T-helper 2 cell treated with Interferon-gamma antibody and Interleukin-4, amounts not matched to agents 5 μg/mL and 100 μg/mL, for 36 hours (primary cell): Measurements from ENCODE around the gene DCDC2.
"Not testable (repeated sequence)": the region's sequence is repeated elsewhere in the genome, so short reads cannot be mapped to it uniquely, and the experiment has no call there.

Experiments
- DNase-seq: peaks from one replicate; pipeline ENCODE4 v3.0.0; 2021; ENCODE audit warnings: low spot score
- H3K27ac Mint-ChIP-seq: one replicate; pipeline ENCODE4 v1.8.0; 2021; ENCODE audit warnings: mild to moderate bottlenecking, mixed read lengths
- H3K27me3 Mint-ChIP-seq: one replicate; pipeline ENCODE4 v1.8.0; 2021; ENCODE audit warnings: low read depth, mixed read lengths
- H3K36me3 Mint-ChIP-seq: one replicate; pipeline ENCODE4 v1.8.0; 2021; ENCODE audit warnings: low read depth, mixed read lengths
- H3K4me1 Mint-ChIP-seq: one replicate; pipeline ENCODE4 v1.8.0; 2021; ENCODE audit warnings: low read depth, mixed read lengths
- H3K4me3 Mint-ChIP-seq: one replicate; pipeline ENCODE4 v1.8.0; 2022; ENCODE audit warnings: mild to moderate bottlenecking, moderate library complexity, mixed read lengths
- H3K9me3 Mint-ChIP-seq: one replicate; pipeline ENCODE4 v1.8.0; 2021; ENCODE audit warnings: mixed read lengths

DCDC2 gene

DNA sequence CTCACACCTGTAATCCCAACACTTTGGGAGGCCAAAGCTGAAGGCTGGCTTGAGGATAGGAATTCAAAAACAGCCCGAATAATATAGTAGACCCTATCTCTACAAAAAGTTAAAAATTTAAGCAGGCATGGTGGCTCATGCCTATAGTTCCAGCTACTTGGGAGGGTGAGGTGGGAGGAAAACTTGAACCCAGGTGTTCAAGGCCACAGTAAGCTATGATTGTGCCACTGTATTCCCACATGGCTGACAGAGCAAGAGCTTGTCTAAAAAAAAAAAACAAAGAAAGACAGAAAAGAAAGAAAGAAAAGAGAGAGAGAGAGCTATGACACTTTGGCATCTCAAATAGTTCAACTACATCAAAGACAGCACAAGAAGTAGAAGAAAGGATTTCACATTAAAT lies 33.2 kb downstream of the DCDC2 start:
- H3K9me3 Mint-ChIP-seq, result no peaks in the 10 kb centered on the region
- no peak overlapping the region for H3K4me3 Mint-ChIP-seq
- H3K27me3 Mint-ChIP-seq, result peaks cover 16% of the 10 kb centered on the region
- H3K27ac Mint-ChIP-seq, result no peak overlapping the region
- no peak for DNase-seq
- H3K4me1 Mint-ChIP-seq, result no peaks in the 10 kb centered on the region
- no peaks in the 10 kb centered on the region for H3K36me3 Mint-ChIP-seq

DNA sequence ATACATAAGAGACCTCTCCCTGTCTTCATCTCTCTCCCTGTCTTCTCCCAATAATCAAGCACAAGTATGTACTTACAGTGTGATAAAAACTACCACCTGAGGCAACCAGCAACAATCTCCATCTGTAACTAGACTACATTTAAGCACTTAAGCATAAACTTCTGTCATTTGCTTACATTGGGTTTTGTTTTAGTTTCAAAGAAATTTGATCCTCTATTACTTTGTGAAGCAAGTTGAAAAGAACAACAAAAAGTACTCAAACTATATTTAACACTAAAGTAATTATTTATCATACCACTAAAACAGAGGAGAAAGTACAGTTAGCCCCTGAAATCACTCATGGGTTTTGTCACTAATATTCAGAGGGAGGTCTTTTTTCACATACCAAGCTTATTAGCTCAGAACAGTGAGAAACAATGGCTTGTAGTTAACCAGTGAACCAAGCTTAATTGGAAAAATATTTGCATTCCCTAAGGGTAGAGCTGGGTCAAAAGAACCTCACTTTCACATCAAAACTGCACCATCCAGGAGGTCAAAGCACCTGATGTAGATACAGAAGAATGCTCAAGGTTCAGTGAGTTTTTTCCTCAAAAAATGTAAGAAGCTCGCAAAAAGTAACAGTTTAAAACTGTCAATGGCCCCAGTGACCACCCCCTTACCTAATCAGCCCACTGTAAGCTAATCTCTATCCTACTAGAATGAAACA lies 34.1 kb downstream of the DCDC2 start:
- Mint-ChIP-seq H3K9me3 (no peaks in the 10 kb centered on the region), H3K27me3 (peaks cover 14% of the 10 kb centered on the region), H3K4me3 (no peak overlapping the region), H3K27ac (no peak overlapping the region), H3K4me1 (no peaks in the 10 kb centered on the region), H3K36me3 (no peaks in the 10 kb centered on the region)
- DNase-seq, result no peak

GRCh38 chr6:24322924-24323323 lies 34.9 kb downstream of the DCDC2 start:
- Mint-ChIP-seq H3K9me3 (no peaks in the 10 kb centered on the region), H3K27ac (no peak overlapping the region), H3K36me3 (no peaks in the 10 kb centered on the region), H3K4me3 (no peak overlapping the region), H3K4me1 (no peaks in the 10 kb centered on the region), H3K27me3 (peaks cover 14% of the 10 kb centered on the region)
- no peak for DNase-seq

- not testable (repeated sequence) for H3K36me3 Mint-ChIP-seq, H3K4me1 Mint-ChIP-seq, H3K27ac Mint-ChIP-seq, DNase-seq, H3K9me3 Mint-ChIP-seq, H3K4me3 Mint-ChIP-seq
- H3K27me3 Mint-ChIP-seq, result peaks cover 14% of the 10 kb centered on the region
Measured at GRCh38 chr6:24322446-24322845, 35.4 kb downstream of the DCDC2 start.

DNA sequence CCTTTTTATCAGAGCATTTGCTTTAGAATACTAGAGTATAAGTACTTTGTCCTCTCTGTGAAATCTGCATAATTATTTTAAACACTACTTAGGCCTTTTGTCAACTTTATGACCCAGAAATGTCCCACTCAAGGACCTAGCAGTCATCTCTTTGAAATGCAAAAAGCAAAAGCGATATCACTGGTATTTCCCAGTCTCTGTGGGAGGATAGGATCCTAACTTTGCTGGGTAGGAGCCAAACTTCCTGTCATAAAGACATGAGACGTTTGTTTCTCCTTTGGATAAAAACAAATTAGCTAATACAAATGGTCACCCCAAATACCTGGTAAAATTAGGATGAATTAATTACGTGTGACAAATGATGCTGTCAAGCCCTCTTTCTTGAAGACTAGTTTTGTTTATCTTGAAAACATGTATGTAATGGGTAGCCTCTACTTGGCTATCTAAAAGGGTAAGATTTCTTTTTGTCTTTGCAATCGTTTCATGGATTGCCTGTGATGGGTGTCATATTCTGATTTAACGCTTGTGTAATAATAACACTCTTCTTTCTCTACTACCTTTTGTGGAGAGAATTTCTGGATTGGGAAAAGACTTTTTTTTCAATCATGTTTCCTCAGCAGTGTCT lies 36.2 kb downstream of the DCDC2 start:
- Mint-ChIP-seq H3K27me3 (peaks cover 12% of the 10 kb centered on the region), H3K4me3 (no peak overlapping the region), H3K9me3 (no peaks in the 10 kb centered on the region), H3K4me1 (no peaks in the 10 kb centered on the region), H3K36me3 (no peaks in the 10 kb centered on the region), H3K27ac (no peak overlapping the region)
- DNase-seq, result no peak

DNA sequence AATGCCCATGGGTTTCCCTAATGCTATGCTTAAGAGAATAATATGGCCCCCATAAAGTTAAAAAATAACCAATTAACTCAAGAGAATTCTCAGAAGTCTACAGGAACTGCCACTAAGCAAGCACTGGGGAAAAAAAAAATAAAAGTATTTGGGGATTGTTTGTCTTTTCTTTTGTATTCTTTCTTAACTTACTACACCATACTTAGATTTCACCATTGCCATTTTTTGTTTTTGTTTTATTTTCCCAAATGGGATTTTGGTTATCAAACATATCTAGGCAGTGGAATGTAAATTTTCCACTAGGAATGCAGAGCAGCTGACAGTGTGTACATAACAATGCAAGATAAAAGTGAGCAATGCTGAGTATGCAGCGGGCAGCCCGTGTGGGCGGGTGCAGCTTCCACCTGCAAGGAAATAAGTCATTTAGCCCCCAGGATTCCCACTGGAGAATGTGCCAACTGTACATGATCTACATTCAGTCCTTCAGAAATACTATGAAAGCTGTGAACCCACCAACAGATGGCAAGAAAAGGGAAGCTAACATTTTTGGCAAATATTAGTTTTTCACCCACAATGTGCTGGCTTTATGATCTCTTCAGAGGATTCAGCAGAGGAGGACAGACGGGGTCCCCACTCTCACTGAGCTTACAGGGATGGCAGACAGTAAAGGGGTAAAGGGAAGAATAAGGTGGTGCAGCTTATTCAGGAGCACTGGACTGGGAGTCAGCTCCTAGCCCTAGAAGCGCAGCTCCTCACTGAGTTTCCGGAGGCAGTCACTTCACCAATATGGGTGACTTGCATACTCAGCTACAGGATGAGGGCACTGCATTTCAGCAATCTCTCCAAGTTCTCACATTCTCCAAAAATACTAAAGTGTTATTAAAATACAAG lies 44.4 kb downstream of the DCDC2 start:
- Mint-ChIP-seq H3K27me3 (peaks cover 2% of the 10 kb centered on the region), H3K36me3 (no peaks in the 10 kb centered on the region)

GRCh38 chr6:24311775-24312174 lies 46.1 kb downstream of the DCDC2 start:
- not testable (repeated sequence) for H3K9me3 Mint-ChIP-seq, H3K4me1 Mint-ChIP-seq, H3K36me3 Mint-ChIP-seq, DNase-seq, H3K27ac Mint-ChIP-seq, H3K27me3 Mint-ChIP-seq, H3K4me3 Mint-ChIP-seq

More for the DNA sequence above, 44.4 kb downstream of the DCDC2 start:
- peaks cover 7% of the 10 kb centered on the region for H3K9me3 Mint-ChIP-seq
- no peak overlapping the region for H3K4me3 Mint-ChIP-seq
- no peaks in the 10 kb centered on the region for H3K4me1 Mint-ChIP-seq
- DNase-seq, result no peak
- H3K27ac Mint-ChIP-seq, result no peak overlapping the region

- Mint-ChIP-seq H3K27ac (no peak overlapping the region), H3K9me3 (peaks cover 7% of the 10 kb centered on the region), H3K36me3 (no peaks in the 10 kb centered on the region), H3K4me3 (no peak overlapping the region), H3K27me3 (peaks cover 4% of the 10 kb centered on the region), H3K4me1 (no peaks in the 10 kb centered on the region)
- no peak for DNase-seq
Measured at GRCh38 chr6:24307881-24308280, 50.0 kb downstream of the DCDC2 start.

DNA sequence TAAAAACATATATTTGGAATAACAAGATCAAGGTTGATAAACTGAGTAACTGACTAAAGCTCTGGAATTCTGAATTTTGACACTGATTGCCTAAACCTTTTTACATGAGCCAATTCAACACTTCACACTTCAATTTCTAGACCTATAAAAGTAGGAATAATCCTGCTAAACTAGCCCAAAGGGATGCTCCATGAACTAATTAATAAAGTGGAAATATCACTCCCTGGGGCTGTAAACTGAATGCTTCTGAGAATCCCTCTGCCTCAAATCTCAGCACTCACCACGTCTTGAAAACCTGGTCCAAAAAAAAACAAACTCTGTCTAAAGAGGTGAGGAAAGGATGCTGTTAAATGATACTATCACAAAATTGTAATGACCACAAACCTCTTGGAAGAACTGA lies 50.9 kb downstream of the DCDC2 start:
- Mint-ChIP-seq H3K27ac (no peak overlapping the region), H3K4me1 (no peaks in the 10 kb centered on the region), H3K9me3 (peaks cover 4% of the 10 kb centered on the region), H3K36me3 (no peaks in the 10 kb centered on the region), H3K27me3 (peaks cover 3% of the 10 kb centered on the region), H3K4me3 (no peak overlapping the region)
- no peak for DNase-seq

DNA sequence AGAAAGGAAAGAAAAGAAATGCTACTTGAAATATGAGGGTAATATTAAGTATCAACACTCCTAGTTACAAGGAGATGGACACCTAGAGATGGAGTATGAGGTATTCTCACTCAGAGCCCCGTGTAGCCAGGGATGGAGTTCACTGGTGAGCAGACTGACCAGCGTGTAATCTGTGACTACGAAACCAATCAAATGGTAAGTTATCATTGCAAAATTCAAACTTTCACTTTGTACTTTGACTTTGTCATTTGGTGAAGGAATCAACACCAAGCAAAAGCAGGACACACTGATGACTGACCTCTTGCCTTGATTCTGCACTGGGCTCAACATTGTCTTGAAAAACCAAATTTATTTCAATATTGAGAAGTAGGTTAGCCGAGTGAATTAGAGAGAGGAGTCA lies 51.8 kb downstream of the DCDC2 start:
- H3K4me3 Mint-ChIP-seq, result no peak overlapping the region
- H3K9me3 Mint-ChIP-seq, result no peaks in the 10 kb centered on the region

DNA sequence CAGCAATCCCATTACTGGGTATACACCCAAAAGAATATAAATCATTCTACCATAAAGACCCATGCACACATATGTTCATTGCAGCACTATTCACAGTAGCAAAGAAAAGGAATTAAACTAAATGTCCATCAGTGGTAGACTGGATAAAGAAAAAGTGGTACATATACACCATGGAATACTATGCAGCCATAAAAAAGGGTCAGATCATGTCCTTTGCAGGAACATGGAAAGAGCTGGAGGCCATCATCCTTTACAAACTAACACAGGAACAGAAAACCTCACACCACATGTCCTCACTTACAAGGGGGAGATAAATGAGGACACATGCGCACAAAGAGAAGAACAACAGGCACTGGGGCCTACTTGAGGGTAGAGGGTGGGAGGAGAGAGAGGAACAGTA lies 60.9 kb downstream of the DCDC2 start:
- H3K4me3 Mint-ChIP-seq, result no peak overlapping the region
- no peaks in the 10 kb centered on the region for H3K4me1 Mint-ChIP-seq

More for the DNA sequence above, 51.8 kb downstream of the DCDC2 start:
- H3K36me3 Mint-ChIP-seq, result no peaks in the 10 kb centered on the region
- no peak overlapping the region for H3K27ac Mint-ChIP-seq
- no peaks in the 10 kb centered on the region for H3K4me1 Mint-ChIP-seq
- DNase-seq, result no peak
- peaks cover 2% of the 10 kb centered on the region for H3K27me3 Mint-ChIP-seq

GRCh38 chr6:24293852-24294251 lies 64.0 kb downstream of the DCDC2 start:
- H3K27me3 Mint-ChIP-seq, H3K27ac Mint-ChIP-seq, H3K36me3 Mint-ChIP-seq, H3K4me3 Mint-ChIP-seq, DNase-seq, H3K4me1 Mint-ChIP-seq: not testable (repeated sequence)
- H3K9me3 Mint-ChIP-seq, result peaks cover 11% of the 10 kb centered on the region

More for the DNA sequence above, 60.9 kb downstream of the DCDC2 start:
- no peak overlapping the region for H3K27ac Mint-ChIP-seq
- no peak for DNase-seq
- peaks cover 6% of the 10 kb centered on the region for H3K27me3 Mint-ChIP-seq
- no peaks in the 10 kb centered on the region for H3K36me3 Mint-ChIP-seq
- H3K9me3 Mint-ChIP-seq, result peaks cover 11% of the 10 kb centered on the region

DNA sequence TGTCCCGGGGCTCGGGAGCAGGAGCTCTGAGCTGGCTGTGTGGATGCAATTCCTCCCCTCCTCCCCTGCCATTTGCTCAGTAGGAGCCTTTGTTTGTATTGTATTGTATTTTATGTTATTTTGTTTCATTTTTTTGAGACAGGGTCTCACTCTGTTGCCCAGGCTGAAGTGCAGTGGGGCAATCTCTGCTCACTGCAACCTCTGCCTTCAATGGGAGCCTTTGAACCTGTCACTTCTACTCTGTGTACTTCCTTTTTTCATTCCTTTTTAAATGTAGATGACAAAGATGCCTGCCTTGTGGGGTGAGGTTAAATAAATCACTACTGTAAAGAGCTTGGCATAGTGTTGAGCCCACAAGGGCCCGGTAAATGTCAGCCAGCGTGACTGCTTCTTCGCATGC lies 70.6 kb downstream of the DCDC2 start:
- Mint-ChIP-seq H3K36me3 (no peaks in the 10 kb centered on the region), H3K4me1 (peaks cover 6% of the 10 kb centered on the region), H3K27ac (no peak overlapping the region), H3K4me3 (no peak overlapping the region), H3K27me3 (peaks cover 2% of the 10 kb centered on the region), H3K9me3 (no peaks in the 10 kb centered on the region)
- no peak for DNase-seq

- DNase-seq, result no peak
- Mint-ChIP-seq H3K36me3 (no peaks in the 10 kb centered on the region), H3K27ac (no peak overlapping the region), H3K9me3 (no peaks in the 10 kb centered on the region), H3K4me3 (no peak overlapping the region), H3K4me1 (peaks cover 6% of the 10 kb centered on the region), H3K27me3 (peaks cover 4% of the 10 kb centered on the region)
Measured at GRCh38 chr6:24284006-24284405, 73.9 kb downstream of the DCDC2 start.
